ENCODE data around the gene DUSP1. TPM values are rescaled to one million over a fixed set of nuclear protein-coding genes. Genes with fewer than 3 reads are reported as not detected.

DUSP1 gene
- total RNA-seq, 4 donors from 2014 or later: 1,645 to 2,968 (median 1,824) TPM

DNA sequence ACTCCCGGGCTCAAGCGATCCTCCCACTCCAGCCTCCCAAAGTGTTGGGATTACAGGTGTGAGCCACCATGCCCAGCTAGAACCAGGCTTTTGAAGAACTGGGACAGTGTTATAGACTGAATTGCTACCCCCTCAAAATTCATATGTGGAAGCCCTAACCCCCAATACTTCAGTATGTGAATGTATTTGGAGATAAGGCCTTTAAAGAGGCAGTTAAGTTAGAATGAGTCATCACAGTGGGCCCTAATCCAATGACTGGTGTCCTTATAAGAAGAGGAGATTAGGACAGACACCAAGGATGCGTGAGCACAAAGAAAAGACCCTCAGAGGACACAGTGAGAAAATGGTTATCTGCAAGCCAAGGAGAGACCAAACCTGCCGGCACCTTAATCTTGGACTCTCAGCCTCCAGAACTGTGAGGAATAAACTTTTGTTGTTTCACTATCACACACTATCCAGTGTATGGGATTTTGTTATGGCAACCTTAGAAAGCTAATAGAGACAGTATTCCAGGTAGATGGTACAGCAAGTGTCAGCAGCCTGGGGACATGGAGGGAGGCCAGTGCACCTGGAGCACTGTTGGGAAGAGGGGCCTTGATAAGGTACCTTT, 31.7 kb upstream of the DUSP1 start:
- TF ChIP-seq, protein P1, sequence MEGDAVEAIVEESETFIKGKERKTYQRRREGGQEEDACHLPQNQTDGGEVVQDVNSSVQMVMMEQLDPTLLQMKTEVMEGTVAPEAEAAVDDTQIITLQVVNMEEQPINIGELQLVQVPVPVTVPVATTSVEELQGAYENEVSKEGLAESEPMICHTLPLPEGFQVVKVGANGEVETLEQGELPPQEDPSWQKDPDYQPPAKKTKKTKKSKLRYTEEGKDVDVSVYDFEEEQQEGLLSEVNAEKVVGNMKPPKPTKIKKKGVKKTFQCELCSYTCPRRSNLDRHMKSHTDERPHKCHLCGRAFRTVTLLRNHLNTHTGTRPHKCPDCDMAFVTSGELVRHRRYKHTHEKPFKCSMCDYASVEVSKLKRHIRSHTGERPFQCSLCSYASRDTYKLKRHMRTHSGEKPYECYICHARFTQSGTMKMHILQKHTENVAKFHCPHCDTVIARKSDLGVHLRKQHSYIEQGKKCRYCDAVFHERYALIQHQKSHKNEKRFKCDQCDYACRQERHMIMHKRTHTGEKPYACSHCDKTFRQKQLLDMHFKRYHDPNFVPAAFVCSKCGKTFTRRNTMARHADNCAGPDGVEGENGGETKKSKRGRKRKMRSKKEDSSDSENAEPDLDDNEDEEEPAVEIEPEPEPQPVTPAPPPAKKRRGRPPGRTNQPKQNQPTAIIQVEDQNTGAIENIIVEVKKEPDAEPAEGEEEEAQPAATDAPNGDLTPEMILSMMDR (IDR thresholded peaks at IDR 0.05): no peak
- ATAC-seq (ENCODE audit: low FRiP score) (no peak), DNase-seq (ENCODE audit: low spot score) (no peak)

DNA sequence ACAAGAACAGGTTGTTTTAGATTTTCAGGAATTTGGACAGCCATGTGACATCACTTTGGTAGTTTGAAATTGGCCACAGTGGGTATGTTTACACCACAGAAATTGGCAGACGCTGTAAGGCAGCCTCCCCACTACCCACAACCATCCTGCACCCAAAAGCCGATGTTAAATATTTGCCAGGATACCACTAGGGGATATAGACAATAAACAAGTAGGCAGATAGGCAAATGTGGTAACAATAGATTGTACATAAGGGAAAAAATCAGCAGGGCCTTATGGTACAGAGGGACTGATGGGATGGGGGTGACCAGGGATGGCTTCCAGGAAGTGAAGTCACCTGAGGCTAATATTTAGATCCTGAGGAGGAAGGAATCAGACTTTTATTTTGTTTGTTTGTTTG, 31.1 kb upstream of the DUSP1 start:
- TF ChIP-seq, protein P1 (IDR thresholded peaks at IDR 0.05): no peak
- DNase-seq (ENCODE audit: low spot score) (no peak), ATAC-seq (ENCODE audit: low FRiP score) (no peak)

DNA sequence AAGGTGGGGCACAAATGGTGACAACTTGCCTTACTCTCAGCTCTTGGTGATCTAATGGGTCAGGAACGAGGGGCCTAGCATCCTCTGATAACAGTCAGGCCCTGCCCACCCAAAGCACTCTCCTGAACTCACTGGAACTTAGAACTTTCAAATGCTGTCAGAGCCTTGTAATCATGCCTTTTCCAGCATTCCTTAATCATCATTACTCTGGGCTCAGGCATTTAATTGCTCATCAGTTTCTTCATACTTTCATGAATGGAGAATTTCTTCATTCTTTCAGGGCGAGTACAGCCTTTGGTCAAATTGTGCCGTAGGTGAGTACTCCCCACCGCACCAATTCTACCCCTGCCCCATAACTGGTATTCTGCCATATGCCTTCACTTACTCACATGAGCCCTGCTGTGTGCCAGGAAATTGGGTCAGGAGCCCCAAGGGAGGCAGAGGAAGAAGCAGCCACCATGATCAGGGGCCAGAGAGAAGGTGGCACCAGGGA, 30.2 kb upstream of the DUSP1 start:
- peak; percentile 80 for ATAC-seq (ENCODE audit: low FRiP score)
- no peak for DNase-seq (ENCODE audit: low spot score)
- TF ChIP-seq, protein P1 (IDR thresholded peaks at IDR 0.05): no peak

DNA sequence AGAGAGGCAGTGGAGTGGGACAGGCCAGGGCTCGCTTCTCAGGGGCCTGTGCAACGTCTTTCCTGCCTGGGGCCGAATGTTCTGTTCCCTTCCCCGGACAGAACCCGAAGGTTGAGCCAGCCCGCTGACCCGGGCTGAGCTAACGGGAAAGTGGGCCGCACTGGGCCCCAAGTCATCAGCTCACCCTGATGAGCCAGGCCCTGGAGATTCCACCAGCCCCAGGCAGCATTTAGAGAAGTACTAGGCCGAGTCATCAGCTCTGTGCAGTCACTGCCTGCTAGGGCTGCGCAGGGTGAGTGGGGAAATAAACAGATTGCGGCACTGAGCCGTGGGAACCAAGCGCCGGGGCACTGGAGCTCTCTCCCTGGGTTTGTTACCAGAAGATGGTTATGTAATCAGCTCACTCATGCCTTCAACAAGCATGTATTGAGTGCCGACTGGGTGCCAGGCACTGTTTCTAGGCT, 29.1 kb upstream of the DUSP1 start:
- peak; percentile 28 for ATAC-seq (ENCODE audit: low FRiP score)
- peak; percentile 63 for DNase-seq (ENCODE audit: low spot score)
- TF ChIP-seq, protein P1 (IDR thresholded peaks at IDR 0.05): no peak

DNA sequence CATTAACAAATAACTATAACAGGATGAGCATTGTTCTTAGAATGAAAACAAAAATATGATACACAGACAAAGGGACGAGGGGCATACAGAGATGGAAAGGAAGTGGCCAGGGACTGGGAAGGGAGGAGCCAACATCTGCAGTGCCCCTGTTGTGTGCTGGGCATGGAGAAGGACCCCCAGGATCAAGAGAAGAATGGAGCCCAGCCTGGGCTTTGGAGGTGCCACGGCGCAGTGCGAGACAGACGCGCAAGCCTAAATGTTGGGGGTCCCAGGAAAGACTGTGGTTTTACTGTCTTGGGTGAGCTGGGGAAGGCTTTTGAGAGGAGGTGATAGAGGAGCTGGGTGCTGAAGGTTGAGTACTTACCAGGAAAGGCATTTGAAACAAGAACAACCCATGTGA, 28.4 kb upstream of the DUSP1 start:
- DNase-seq (ENCODE audit: low spot score) (no peak), ATAC-seq (ENCODE audit: low FRiP score) (no peak)
- TF ChIP-seq, protein P1 (IDR thresholded peaks at IDR 0.05): no peak

DNA sequence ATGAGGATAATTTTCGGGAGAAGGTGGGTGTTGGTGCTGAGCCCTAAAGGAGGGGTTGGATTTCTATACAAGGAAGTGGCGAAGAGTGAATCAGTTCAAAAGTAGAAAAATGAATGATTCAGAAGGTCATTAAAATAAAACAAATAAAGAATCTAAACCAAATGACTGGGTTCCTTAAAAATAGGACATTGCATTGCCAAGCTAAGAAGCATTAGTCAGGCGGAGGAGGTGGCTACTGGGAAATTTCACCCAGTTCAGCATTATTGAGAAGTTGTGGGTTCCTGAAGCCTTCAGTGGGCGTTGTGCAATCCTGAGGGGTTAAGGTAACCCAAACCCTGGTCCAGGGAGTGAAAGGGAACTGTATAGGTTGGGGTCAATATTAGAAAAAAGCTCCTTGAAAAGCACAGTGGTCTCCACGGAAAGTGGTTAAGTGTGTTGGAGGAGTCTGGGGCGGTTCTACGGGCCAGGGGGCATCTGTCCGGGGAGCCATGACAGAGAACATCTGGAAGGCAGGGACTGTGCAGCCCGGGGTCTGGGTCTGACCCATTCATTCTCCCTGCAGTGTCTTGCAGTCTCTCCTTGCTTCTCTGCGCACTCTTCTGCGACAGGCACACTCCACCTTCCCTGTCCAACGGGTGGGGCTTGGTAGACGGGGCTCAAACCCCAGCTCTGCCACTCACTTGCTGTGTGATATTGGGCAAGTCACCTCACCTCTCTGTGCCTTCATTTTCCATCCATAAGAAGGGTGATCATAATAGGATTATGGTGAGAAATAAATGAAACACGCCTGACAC, 27.6 kb upstream of the DUSP1 start:
- ATAC-seq (ENCODE audit: low FRiP score): peak; percentile 47
- DNase-seq (ENCODE audit: low spot score): no peak
- TF ChIP-seq, protein P1 (IDR thresholded peaks at IDR 0.05): no peak

Data from omental fat pad (tissue), 4 donors.